Prostate gland (tissue), 2 donors: ENCODE results near the gene FMNL2.

Source experiments
- POLR2A ChIP-seq: fragments of 450-650 bp; IDR thresholded peaks from one replicate; pipeline ENCODE4 v1.6.1; 2016; ENCODE audit warnings: antibody characterized with exemption, mild to moderate bottlenecking
- POLR2AphosphoS5 ChIP-seq: sonication (generic); formaldehyde crosslinking; IDR thresholded peaks from one replicate; pipeline ENCODE4 v1.6.1; 2017; ENCODE audit warnings: antibody characterized with exemption
- TF ChIP-seq, protein P1 (sequence below), 4 experiments: fragments of 200-600 bp in 2 of 4; fragments of 450-650 bp in 2 of 4; sonication (generic) in 2 of 4; IDR thresholded peaks; 1 replicate in 3 of 4; 2 replicates in 1 of 4; pipeline ENCODE4 v1.5.1; 2016 to 2019; ENCODE audit warnings: antibody characterized with exemption in 4 of 4, mild to moderate bottlenecking in 2 of 4, moderate library complexity in 2 of 4

DNA sequence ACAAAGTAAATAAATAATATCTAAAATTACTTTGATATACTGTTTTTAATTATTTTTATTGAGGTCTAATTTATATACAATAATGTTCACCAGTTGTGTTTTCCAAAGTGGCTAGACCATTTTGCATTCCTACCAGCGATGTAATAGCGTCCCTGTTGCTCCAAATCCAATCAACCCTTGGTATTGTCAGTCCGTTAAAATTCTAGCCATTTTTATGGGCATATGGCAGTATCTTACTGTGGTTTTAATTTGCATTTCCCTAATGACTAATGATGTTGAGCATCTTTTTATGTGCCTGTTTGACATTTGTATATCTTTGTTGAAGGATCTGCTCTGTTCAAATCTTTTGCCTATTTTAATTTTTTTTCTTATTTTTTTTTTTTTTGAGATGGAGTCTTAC, 197.3 kb downstream of the FMNL2 start:
- TF ChIP-seq, protein P1, sequence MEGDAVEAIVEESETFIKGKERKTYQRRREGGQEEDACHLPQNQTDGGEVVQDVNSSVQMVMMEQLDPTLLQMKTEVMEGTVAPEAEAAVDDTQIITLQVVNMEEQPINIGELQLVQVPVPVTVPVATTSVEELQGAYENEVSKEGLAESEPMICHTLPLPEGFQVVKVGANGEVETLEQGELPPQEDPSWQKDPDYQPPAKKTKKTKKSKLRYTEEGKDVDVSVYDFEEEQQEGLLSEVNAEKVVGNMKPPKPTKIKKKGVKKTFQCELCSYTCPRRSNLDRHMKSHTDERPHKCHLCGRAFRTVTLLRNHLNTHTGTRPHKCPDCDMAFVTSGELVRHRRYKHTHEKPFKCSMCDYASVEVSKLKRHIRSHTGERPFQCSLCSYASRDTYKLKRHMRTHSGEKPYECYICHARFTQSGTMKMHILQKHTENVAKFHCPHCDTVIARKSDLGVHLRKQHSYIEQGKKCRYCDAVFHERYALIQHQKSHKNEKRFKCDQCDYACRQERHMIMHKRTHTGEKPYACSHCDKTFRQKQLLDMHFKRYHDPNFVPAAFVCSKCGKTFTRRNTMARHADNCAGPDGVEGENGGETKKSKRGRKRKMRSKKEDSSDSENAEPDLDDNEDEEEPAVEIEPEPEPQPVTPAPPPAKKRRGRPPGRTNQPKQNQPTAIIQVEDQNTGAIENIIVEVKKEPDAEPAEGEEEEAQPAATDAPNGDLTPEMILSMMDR (IDR thresholded peaks at IDR 0.05), result no peak
- TF ChIP-seq POLR2A, result no peak
- no peak for TF ChIP-seq POLR2AphosphoS5
